Pancreas (tissue), 10 donors: Measurements from ENCODE around the gene CAMK1D. TPM values are rescaled to one million over a fixed set of nuclear protein-coding genes. Genes with fewer than 3 reads are reported as not detected.
A peak's percentile ranks its signal among the peaks of the same experiment; 100 is the strongest.

Experiments
- ATAC-seq, 4 donors: fragments of 200-7000 bp; cut with Tn5 transposase; one replicate each; pipeline versions ENCODE4 v1.8.0 to v1.9.1; 2020; ENCODE audit warnings: mild to moderate bottlenecking in 4 of 4, moderate library complexity in 4 of 4
- DNase-seq, 6 donors: peaks; one replicate each; pipeline ENCODE4 v3.0.0-alpha.2; 2020
- FAIRE-seq: peaks from 2 replicates; lab custom pipeline; 2012; peaks lifted over from hg19 to GRCh38; lab: Jason Lieb, UNC
- H3K27ac ChIP-seq, 4 donors: fragments of 200-600 bp; sonication (generic); 1 replicate in 3 of 4; 2 replicates in 1 of 4; pipeline versions ENCODE4 v1.5.0 to v1.8.0; 2020
- H3K27me3 ChIP-seq, 4 donors: fragments of 200-600 bp; one replicate each; pipeline ENCODE4 v1.8.0; 2021
- H3K36me3 ChIP-seq, 3 donors: fragments of 200-600 bp; sonication (generic) in 1 of 3; one replicate each; pipeline versions ENCODE4 v1.5.0 to v1.8.0; 2020 to 2021
- H3K4me1 ChIP-seq, 3 donors: fragments of 200-600 bp; one replicate each; pipeline ENCODE4 v1.8.0; 2021
- H3K4me3 ChIP-seq, 4 donors: fragments of 200-600 bp; sonication (generic) in 2 of 4; one replicate each; pipeline versions ENCODE4 v1.5.0 to v1.8.0; 2020 to 2021
- H3K9me3 ChIP-seq, 4 donors: fragments of 200-600 bp; one replicate each; pipeline ENCODE4 v1.8.0; 2021
- CTCF ChIP-seq, 4 donors: fragments of 200-600 bp; sonication (generic) in 3 of 4; IDR thresholded peaks; one replicate each; pipeline versions ENCODE4 v1.5.0 to v1.8.0; 2021; ENCODE audit warnings: antibody characterized with exemption in 4 of 4
- WGBS, 2 donors: extraction: QIAGEN DNeasy Blood & Tissue Kit; methylation state at CpG; one replicate each; pipeline ENCODE4 v1.1.7; 2013; 5-methylcytosine and 5-hydroxymethylcytosine counted together
- intact Hi-C, 3 donors: fragments of 100-400 bp; cut with DNase I; formaldehyde crosslinking; loops; one replicate each; pipeline versions ENCODE4 v1.11.1 to v1.14.2; 2022
- polyA plus RNA-seq, 2 donors: library from polyadenylated mRNA; stranded (reverse); fragments of 200-250 nt; gene quantifications; one replicate each; pipeline ENCODE4 v1.2.3, GENCODE V29; 2013
- total RNA-seq, 6 donors: library from RNA; stranded (reverse); fragmentation: NEBNext Ultra II Directional in 4 of 6; extraction: Animal tissue kit (Norgen Biotek cat#: 25700) in 4 of 6; gene quantifications; one replicate each; pipeline versions ENCODE4 v1.2.1 to v1.2.4, GENCODE V29; 2021 to 2023
- donor health status: healthy with polysubstance abuse.
- donor health status: DM: no; HTN: no; CAD: no; lungs with moderate emphysema.
- donor health status: DM: no; HTN: no; CAD: no.
- donor health status: control.
- donor health status: control.
- donor health status: Bipolar disorder and iron deficiency.
- donor health status: DM: yes; HTN: yes; CAD: no.
- donor health status: DM: no; HTN: no; CAD: no.
- donor health status: DM: no; HTN: no; CAD: no.
- donor health status: DM: yes; HTN: yes; CAD: no.

CAMK1D gene
- total and polyA plus RNA-seq, 8 donors: 2.9 to 30.1 (median 22.7) TPM

GRCh38 chr10:12780634-12781601 lies 431.6 kb downstream of the CAMK1D start:
- no peaks in the 10 kb centered on the region for H3K4me1 ChIP-seq
- no peaks in the 10 kb centered on the region for H3K9me3 ChIP-seq
- H3K27me3 ChIP-seq: no peaks in the 10 kb centered on the region
- ATAC-seq: peak in 3 of 4 donors; percentile 9 to 22 (median 15)
- TF ChIP-seq CTCF (IDR thresholded peaks at IDR 0.05): no peak
- no peaks in the 10 kb centered on the region for H3K36me3 ChIP-seq
- intact Hi-C loops: no loop called here
- WGBS, 2 donors: 91 to 92% methylated on average over 22 of the region's 22 CpGs
- no peak overlapping the region for H3K4me3 ChIP-seq
- H3K27ac ChIP-seq: no peak overlapping the region
- no peak for FAIRE-seq
- no peak for DNase-seq

GRCh38 chr10:12781976-12782375 lies 432.6 kb downstream of the CAMK1D start:
- intact Hi-C loops: no loop called here
- no peak for FAIRE-seq
- no peak for TF ChIP-seq CTCF (IDR thresholded peaks at IDR 0.05)

GRCh38 chr10:12782537-12782936 lies 433.2 kb downstream of the CAMK1D start:
- TF ChIP-seq CTCF (IDR thresholded peaks at IDR 0.05): peak; percentile 30 to 55 (median 46)
- DNase-seq (peak in 2 of 6 donors; percentile 28 to 68), ATAC-seq (peak in 3 of 4 donors; percentile 49 to 58 (median 57)), FAIRE-seq (no peak)
- Histone ChIP-seq H3K27ac (no peak overlapping the region), H3K36me3 (no peaks in the 10 kb centered on the region), H3K9me3 (no peaks in the 10 kb centered on the region), H3K27me3 (no peaks in the 10 kb centered on the region), H3K4me1 (no peaks in the 10 kb centered on the region), H3K4me3 (no peak overlapping the region)
- intact Hi-C loops: no loop called here
- 67 to 69% methylated on average over 8 of the region's 8 CpGs for WGBS, 2 donors

More at GRCh38 chr10:12781976-12782375, 432.6 kb downstream of the CAMK1D start:
- Histone ChIP-seq H3K4me1 (no peaks in the 10 kb centered on the region), H3K4me3 (no peak overlapping the region), H3K27ac (no peak overlapping the region), H3K36me3 (no peaks in the 10 kb centered on the region), H3K9me3 (no peaks in the 10 kb centered on the region), H3K27me3 (no peaks in the 10 kb centered on the region)
- 80 to 83% methylated on average over 1 of the region's 1 CpG for WGBS, 2 donors
- no peak for DNase-seq
- ATAC-seq: no peak

GRCh38 chr10:12783293-12783692 lies 433.9 kb downstream of the CAMK1D start:
- no peaks in the 10 kb centered on the region for H3K27me3 ChIP-seq
- intact Hi-C loops: no loop called here
- DNase-seq (no peak), ATAC-seq (no peak), FAIRE-seq (no peak)
- 90 to 91% methylated on average over 10 of the region's 10 CpGs for WGBS, 2 donors
- no peak overlapping the region for H3K27ac ChIP-seq
- no peaks in the 10 kb centered on the region for H3K9me3 ChIP-seq
- H3K4me3 ChIP-seq: no peak overlapping the region
- no peak for TF ChIP-seq CTCF (IDR thresholded peaks at IDR 0.05)
- no peaks in the 10 kb centered on the region for H3K36me3 ChIP-seq
- no peaks in the 10 kb centered on the region for H3K4me1 ChIP-seq

GRCh38 chr10:12784646-12785045 lies 435.3 kb downstream of the CAMK1D start:
- intact Hi-C loops: no loop called here
- Histone ChIP-seq H3K36me3 (no peaks in the 10 kb centered on the region), H3K27me3 (no peaks in the 10 kb centered on the region), H3K9me3 (no peaks in the 10 kb centered on the region), H3K27ac (no peak overlapping the region), H3K4me3 (no peak overlapping the region), H3K4me1 (no peaks in the 10 kb centered on the region)
- no peak for TF ChIP-seq CTCF (IDR thresholded peaks at IDR 0.05)
- 89 to 94% methylated on average over 6 of the region's 6 CpGs for WGBS, 2 donors
- no peak for ATAC-seq
- DNase-seq: no peak
- no peak for FAIRE-seq
